Large intestine (tissue), 3 donors: Measurements from ENCODE around the gene EPB41. TPM values are rescaled to one million over a fixed set of nuclear protein-coding genes. Genes with fewer than 3 reads are reported as not detected.
"Not testable (repeated sequence)": the region's sequence is repeated elsewhere in the genome, so short reads cannot be mapped to it uniquely, and the experiment has no call there.

Source experiments
- DNase-seq, 2 donors: peaks; one replicate each; pipeline versions ENCODE4 v3.0.0 to v3.0.0-alpha.2; 2013
- H3K27ac ChIP-seq: one replicate; pipeline ENCODE4 v1.5.1; 2013; ENCODE audit warnings: low read length
- H3K27me3 ChIP-seq: 2 replicates; pipeline ENCODE4 v1.6.1; 2013; ENCODE audit warnings: low read length; ENCODE audit not compliant: control insufficient read depth, insufficient read depth
- H3K36me3 ChIP-seq: 2 replicates; pipeline ENCODE4 v1.6.1; 2013; ENCODE audit warnings: low read length; ENCODE audit not compliant: control insufficient read depth, insufficient read depth
- H3K4me1 ChIP-seq: one replicate; pipeline ENCODE4 v1.6.1; 2013; ENCODE audit warnings: low read length; ENCODE audit not compliant: control insufficient read depth, insufficient read depth
- H3K4me3 ChIP-seq: one replicate; pipeline ENCODE4 v1.5.1; 2013; ENCODE audit warnings: low read length
- H3K9me3 ChIP-seq: one replicate; pipeline ENCODE4 v1.6.1; 2013; ENCODE audit warnings: mild to moderate bottlenecking, low read depth, low read length, moderate library complexity; ENCODE audit not compliant: control insufficient read depth
- WGBS: methylation state at CpG from one replicate; pipeline ENCODE4 v1.1.5; 2013; ENCODE audit warnings: low lambda C conversion rate; ENCODE audit not compliant: insufficient coverage; 5-methylcytosine and 5-hydroxymethylcytosine counted together
- polyA plus RNA-seq: library from polyadenylated mRNA; unstranded; fragments of 120-200 nt; gene quantifications from one replicate; pipeline ENCODE4 v1.2.1, GENCODE V29; 2013

EPB41 gene
- polyA plus RNA-seq, 1 donor, result 54.0 TPM

DNA sequence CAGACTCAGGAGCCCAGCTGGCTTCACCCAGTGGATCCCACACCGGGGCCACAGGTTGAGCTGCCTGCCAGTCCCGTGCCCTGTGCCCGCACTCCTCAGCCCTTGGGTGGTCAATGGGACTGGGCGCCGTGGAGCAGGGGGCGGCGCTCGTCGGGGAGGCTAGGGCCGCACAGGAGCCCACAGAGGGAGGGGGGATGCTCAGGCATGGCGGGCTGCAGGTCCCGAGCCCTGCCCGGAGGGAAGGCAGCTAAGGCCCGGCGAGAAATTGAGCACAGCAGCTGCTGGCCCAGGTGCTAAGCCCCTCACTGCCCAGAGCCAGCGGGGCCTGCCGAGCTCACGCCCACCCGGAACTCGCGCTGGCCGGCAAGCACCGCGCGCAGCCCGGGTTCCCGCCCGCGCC is 216.7 kb downstream of the EPB41 start:
- not testable (repeated sequence) for H3K4me3 ChIP-seq, H3K27ac ChIP-seq, H3K36me3 ChIP-seq, DNase-seq, H3K9me3 ChIP-seq, H3K4me1 ChIP-seq
- WGBS, result no CpG with 5 or more reads among the region's 29 CpGs
- H3K27me3 ChIP-seq, result peaks cover 15% of the 10 kb centered on the region

DNA sequence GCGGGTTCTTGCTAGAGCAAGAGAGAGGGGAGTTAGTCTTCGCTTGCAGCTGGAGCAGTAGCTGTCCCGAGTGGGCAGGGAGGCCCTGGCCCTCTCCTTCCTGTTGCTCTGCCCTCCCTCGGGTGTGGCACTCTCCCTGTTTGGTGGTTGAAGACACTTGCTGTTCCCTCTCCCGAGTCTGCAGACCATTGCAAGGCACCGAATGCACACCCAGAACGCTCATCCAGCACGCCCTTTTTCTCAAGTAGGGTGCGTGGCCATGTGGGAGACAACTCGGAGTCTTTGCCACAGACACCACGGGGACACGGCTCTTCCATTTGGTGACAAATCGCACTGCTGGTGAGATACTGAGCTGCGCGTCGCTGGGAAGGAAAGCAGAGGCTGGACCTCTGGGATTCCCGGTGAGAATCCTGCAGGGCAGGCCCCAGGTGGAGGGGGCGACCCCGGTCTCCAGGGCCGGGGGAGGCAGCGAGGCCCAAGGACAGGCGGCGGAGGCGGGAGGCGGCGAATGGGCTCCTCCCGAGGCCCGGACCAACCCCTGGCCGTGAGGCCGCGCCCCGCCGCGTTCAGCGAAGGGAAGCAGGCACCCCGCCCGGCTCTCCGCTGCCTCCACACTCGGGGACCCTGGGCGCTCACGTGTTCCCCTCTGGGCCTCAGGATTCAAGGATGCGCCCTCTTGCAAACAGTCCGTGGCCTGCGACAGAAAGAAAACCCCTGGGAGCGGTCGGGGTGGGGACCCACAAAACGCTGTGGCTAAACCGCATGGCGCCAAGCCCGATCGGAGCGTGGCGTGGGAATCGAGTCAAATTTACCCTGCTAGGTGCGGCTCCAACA is 219.7 kb downstream of the EPB41 start:
- Histone ChIP-seq H3K36me3 (no peaks in the 10 kb centered on the region), H3K27me3 (peaks cover 15% of the 10 kb centered on the region), H3K9me3 (no peaks in the 10 kb centered on the region), H3K4me3 (no peak overlapping the region), H3K27ac (no peak overlapping the region), H3K4me1 (no peaks in the 10 kb centered on the region)
- no CpG with 5 or more reads among the region's 55 CpGs for WGBS
- DNase-seq, result no peak

DNA sequence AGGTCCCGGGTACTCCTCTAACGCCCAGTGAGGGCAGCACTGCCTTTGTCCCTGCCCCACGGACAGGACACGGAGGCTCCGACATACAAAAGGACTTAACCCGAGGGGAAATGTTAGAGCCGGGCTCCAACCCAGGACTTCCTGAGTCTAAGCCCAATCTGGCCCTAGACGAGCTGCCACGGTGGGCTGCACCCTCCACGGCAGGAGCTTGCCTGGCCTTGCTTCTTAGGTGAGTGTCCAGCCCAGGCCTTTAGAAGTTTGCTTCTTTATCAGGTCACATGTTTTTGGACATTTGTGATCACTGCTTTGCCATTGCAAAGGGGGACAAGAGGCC is 220.3 kb downstream of the EPB41 start:
- Histone ChIP-seq H3K4me1 (no peaks in the 10 kb centered on the region), H3K4me3 (no peak overlapping the region), H3K36me3 (no peaks in the 10 kb centered on the region), H3K27me3 (peaks cover 15% of the 10 kb centered on the region), H3K27ac (no peak overlapping the region), H3K9me3 (no peaks in the 10 kb centered on the region)
- WGBS, result no CpG with 5 or more reads among the region's 10 CpGs
- DNase-seq, result no peak

DNA sequence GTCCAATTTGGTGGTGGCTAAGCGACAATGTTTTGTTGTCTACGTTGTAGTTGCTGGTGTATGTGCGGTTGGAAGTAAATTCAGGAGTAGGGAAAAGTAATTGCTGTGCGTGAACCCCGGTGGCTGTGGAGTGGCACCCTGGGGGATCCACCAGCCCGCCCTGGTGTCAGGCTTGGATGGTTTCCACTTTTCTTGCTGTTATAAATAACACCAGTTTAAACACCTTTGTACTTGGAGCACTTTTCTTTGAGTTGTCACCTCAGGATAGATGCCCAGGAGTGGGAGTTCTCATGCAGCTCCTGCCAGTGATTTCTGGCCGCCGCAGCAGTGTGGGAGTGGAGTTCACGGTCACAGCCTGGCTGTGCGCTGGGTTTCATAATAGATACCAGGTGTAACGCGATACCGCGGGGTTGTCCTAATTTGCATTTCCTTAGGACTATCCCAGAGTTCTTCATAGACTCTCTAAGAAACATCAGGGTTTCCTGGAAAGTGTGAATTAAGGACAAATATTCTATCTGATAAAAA is 222.1 kb downstream of the EPB41 start:
- Histone ChIP-seq H3K36me3 (no peaks in the 10 kb centered on the region), H3K4me3 (no peak overlapping the region), H3K27me3 (peaks cover 15% of the 10 kb centered on the region), H3K9me3 (no peaks in the 10 kb centered on the region), H3K4me1 (no peaks in the 10 kb centered on the region), H3K27ac (no peak overlapping the region)
- WGBS, result 90% methylated on average over 2 of the region's 14 CpGs
- DNase-seq, result no peak

DNA sequence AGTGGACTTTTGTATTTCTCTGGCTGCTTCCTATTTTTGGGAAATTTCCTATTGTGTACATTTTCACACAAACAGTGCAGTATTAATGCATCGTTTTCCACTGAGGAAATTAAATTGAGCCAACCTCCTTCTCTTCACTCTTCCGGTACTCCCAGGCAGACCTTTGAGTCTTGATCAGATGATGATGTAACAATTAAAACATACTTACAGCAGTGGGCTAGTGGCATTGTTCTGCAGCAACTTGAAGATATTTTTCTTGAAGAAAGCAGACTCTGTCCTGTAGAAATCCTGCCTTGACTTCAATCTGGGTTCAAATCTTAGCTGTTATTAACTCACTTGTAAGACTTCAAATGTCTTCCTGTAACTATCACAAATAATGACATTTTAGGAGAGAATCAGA is 228.3 kb downstream of the EPB41 start:
- no peak overlapping the region for H3K27ac ChIP-seq
- peaks cover 18% of the 10 kb centered on the region for H3K36me3 ChIP-seq
- no peaks in the 10 kb centered on the region for H3K27me3 ChIP-seq
- WGBS, result 86% methylated on average over 1 of the region's 2 CpGs
- H3K4me1 ChIP-seq, result peaks cover 15% of the 10 kb centered on the region
- H3K9me3 ChIP-seq, result peaks cover 12% of the 10 kb centered on the region
- no peak for DNase-seq
- no peak overlapping the region for H3K4me3 ChIP-seq

DNA sequence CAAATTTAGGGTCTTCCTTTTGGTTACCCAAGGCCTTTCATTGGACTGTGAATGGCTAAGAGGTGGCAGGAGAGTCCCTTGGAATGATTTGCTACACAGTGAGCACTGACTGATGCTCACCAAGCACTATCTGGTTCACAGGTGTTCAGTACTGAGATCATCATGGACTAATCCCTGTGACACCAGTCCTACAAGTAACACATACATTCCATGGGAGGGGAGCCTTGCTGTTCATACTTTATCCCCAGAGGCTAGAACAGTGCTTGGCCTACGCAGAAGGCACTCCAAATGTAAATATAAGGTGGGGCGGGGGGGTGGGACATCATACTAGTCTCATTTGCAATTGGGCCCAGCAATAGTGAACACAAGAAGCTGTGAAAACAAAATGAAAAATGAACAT is 229.8 kb downstream of the EPB41 start:
- H3K36me3 ChIP-seq, result peaks cover 33% of the 10 kb centered on the region
- H3K4me1 ChIP-seq, result peaks cover 18% of the 10 kb centered on the region
- H3K4me3 ChIP-seq, result no peak overlapping the region
- H3K9me3 ChIP-seq, result peaks cover 22% of the 10 kb centered on the region
- H3K27me3 ChIP-seq, result no peaks in the 10 kb centered on the region
- no peak for DNase-seq
- no peak overlapping the region for H3K27ac ChIP-seq
- no CpG with 5 or more reads among the region's 2 CpGs for WGBS

DNA sequence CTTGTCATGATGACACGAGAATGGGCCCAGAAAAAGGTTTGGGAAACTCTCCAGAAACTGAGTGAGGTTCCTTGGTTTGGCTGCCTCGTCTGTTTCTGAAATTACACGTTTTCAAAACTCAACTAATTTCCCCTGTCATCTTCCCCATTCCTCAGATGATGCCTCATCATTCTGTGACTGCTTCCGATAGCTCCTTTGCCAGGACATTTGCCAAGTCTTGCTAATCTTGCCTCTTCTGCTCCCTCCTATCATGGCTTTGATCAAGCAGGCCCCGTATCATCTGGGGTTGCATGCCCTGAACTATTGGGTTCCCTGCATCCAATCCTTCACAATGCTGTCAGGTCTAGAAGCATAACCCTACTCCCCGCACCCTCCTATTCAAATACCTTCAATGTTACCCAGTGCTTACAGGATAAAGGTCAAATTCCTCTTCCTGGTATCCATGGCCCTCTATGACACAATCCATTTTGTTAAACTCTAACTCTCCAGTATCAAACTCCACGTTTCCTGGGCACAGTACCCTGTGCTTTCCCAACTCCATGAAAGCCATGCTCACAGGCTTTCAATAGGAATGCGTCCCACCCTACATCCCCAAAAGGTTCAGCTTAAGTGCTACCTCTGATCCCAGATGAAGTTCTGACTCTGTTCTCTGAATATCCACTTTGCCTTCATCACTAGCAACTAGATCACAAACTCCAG is 231.5 kb downstream of the EPB41 start:
- Histone ChIP-seq H3K9me3 (peaks cover 26% of the 10 kb centered on the region), H3K27me3 (no peaks in the 10 kb centered on the region), H3K36me3 (peaks cover 48% of the 10 kb centered on the region), H3K4me1 (peaks cover 18% of the 10 kb centered on the region), H3K4me3 (no peak overlapping the region), H3K27ac (peak overlapping the region; percentile 94)
- 23% methylated on average over 3 of the region's 8 CpGs for WGBS
- DNase-seq, result peak; percentile 82 to 94

DNA sequence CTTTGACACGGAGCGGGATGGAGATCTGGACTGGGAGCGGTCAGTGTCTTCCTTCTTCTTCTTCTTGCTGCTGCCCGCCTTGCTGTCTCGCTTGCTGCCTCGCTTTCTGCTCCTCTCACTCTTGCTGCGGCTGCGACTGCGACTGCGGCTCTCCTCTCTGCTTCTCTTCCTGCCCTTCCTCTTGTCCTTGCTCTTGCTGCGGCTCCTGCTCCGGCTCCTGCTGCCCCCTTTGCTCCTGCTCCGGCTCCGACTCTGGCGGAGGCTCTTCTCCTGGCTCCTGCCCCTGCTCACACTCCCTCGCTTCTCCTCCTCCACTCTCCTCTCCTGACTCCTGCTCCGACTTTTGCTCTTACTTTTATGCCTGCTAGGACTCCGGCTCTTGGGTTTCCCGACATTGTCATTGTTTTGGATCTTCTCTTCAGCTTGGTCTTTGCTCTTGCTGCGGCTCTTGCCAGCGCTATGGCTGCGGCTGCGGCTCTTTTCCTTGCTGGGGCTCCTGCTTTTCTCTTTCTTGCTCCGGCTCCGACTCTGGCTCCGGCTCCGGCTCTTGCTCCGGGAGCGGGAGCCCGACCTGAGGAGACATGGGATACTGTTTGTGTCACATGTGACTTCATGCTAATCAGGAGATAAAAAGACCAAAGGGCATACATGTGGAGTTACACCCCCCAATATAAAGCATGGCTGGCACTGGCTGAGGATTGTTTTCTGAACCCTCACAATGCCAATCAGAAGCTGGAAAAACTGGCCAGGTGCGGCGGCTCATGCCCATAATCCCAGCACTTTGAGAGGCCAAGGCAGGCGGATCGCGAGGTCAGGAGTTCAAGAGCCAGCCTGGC is 234.5 kb downstream of the EPB41 start:
- peaks cover 23% of the 10 kb centered on the region for H3K9me3 ChIP-seq
- peak overlapping the region; percentile 54 for H3K27ac ChIP-seq
- 82% methylated on average over 10 of the region's 35 CpGs for WGBS
- H3K27me3 ChIP-seq, result no peaks in the 10 kb centered on the region
- H3K4me3 ChIP-seq, result no peak overlapping the region
- H3K4me1 ChIP-seq, result peaks cover 18% of the 10 kb centered on the region
- DNase-seq, result peak in 1 of 2 donors; percentile 75
- peaks cover 74% of the 10 kb centered on the region for H3K36me3 ChIP-seq

DNA sequence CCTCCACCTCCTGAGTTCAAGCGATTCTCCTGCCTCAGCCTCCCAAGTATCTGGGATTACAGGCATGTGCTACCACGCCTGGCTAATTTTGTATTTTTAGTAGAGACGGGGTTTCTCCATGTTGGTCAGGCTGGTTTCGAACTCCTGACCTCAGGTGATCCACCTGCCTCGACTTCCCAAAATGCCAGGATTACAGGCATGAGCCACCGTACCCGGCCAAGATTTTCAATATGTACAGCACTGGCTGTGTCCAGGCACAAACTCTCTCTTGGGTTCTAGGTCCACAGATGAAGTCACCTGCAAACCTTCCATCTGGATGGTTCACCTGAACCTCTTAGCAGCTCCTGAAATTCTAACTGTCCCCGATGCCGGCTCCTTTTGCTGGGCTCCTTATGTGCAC is 236.0 kb downstream of the EPB41 start:
- WGBS, result no CpG with 5 or more reads among the region's 9 CpGs
- not testable (repeated sequence) for H3K27me3 ChIP-seq, DNase-seq, H3K4me3 ChIP-seq, H3K27ac ChIP-seq
- peaks cover 86% of the 10 kb centered on the region for H3K36me3 ChIP-seq
- H3K4me1 ChIP-seq, result peaks cover 14% of the 10 kb centered on the region
- H3K9me3 ChIP-seq, result peaks cover 19% of the 10 kb centered on the region
